Stomach (tissue), 9 donors: ENCODE measurements around the gene COTL1. TPM values are rescaled to one million over a fixed set of nuclear protein-coding genes. Genes with fewer than 3 reads are reported as not detected.
"Not testable (repeated sequence)": the region's sequence is repeated elsewhere in the genome, so short reads cannot be mapped to it uniquely, and the experiment has no call there.

Source experiments
- DNase-seq, 2 donors: peaks; one replicate each; pipeline versions ENCODE4 v3.0.0 to v3.0.0-alpha.2; 2013 to 2019
- H3K27ac ChIP-seq, 5 donors: fragments of 200-600 bp in 4 of 5; sonication (generic) in 4 of 5; one replicate each; pipeline ENCODE4 v1.5.1; 2013 to 2019; ENCODE audit warnings: mild to moderate bottlenecking in 1 of 5, moderate library complexity in 1 of 5
- H3K27me3 ChIP-seq, 3 donors: fragments of 200-600 bp; sonication (generic); one replicate each; pipeline ENCODE4 v1.5.1; 2017 to 2019; ENCODE audit warnings: mixed run types in 1 of 3
- H3K36me3 ChIP-seq, 4 donors: fragments of 200-600 bp; sonication (generic); 1 replicate in 3 of 4; 2 replicates in 1 of 4; pipeline ENCODE4 v1.5.1; 2016 to 2019
- H3K4me1 ChIP-seq, 4 donors: fragments of 200-600 bp; sonication (generic); one replicate each; pipeline ENCODE4 v1.5.1; 2016 to 2019
- H3K4me3 ChIP-seq, 4 donors: fragments of 200-600 bp; sonication (generic) in 3 of 4; one replicate each; pipeline ENCODE4 v1.5.1; 2016 to 2019; ENCODE audit warnings: mild to moderate bottlenecking in 1 of 4
- H3K9me3 ChIP-seq, 4 donors: fragments of 200-600 bp; sonication (generic); one replicate each; pipeline ENCODE4 v1.5.1; 2016 to 2019
- CTCF ChIP-seq, 7 experiments: fragments of 450-650 bp in 4 of 7; fragments of 200-600 bp in 3 of 7; sonication (generic) in 3 of 7; IDR thresholded peaks; one replicate each; pipeline ENCODE4 v1.5.1; 2016 to 2019; ENCODE audit warnings: antibody characterized with exemption in 7 of 7, control low read depth in 2 of 7, mild to moderate bottlenecking in 1 of 7
- EP300 ChIP-seq: sonication (generic); formaldehyde crosslinking; IDR thresholded peaks from one replicate; pipeline ENCODE4 v1.6.1; 2017; ENCODE audit warnings: antibody characterized with exemption
- POLR2A ChIP-seq, 4 donors: fragments of 450-650 bp; IDR thresholded peaks; one replicate each; pipeline ENCODE4 v1.6.1; 2016; ENCODE audit warnings: antibody characterized with exemption in 4 of 4, control low read depth in 2 of 4, mild to moderate bottlenecking in 1 of 4, moderate library complexity in 1 of 4
- POLR2AphosphoS5 ChIP-seq, 3 donors: sonication (generic); formaldehyde crosslinking; IDR thresholded peaks; one replicate each; pipeline ENCODE4 v1.6.1; 2016; ENCODE audit warnings: antibody characterized with exemption in 3 of 3
- WGBS, 5 donors: extraction: QIAGEN DNeasy Blood & Tissue Kit in 3 of 5; methylation state at CpG; one replicate each; pipeline versions ENCODE4 v1.1.5 to v1.1.7; 2013 to 2018; 5-methylcytosine and 5-hydroxymethylcytosine counted together
- intact Hi-C: fragments of 100-400 bp; cut with DNase I; formaldehyde crosslinking; loops from one replicate; pipeline ENCODE4 v1.15.1; 2023; ENCODE audit warnings: low total_unique reads
- polyA plus RNA-seq, 3 donors: library from polyadenylated mRNA; stranded (reverse); fragments of 200-250 nt; gene quantifications; one replicate each; pipeline ENCODE4 v1.2.3, GENCODE V29; 2013
- total RNA-seq, 5 donors: library from RNA; depleted of rRNA; stranded (reverse); fragments of >200 nt; gene quantifications; one replicate each; pipeline versions ENCODE4 v1.1.0 to v1.2.3, GENCODE V29; 2014 to 2016
- donor health status: healthy with polysubstance abuse.
- donor health status: Bipolar disorder and iron deficiency.
- donor health status: healthy.

Gene COTL1
- total and polyA plus RNA-seq, 8 donors = 40.3 to 187 (median 177) TPM

GRCh38 chr16:84529607-84530006 is 88.3 kb downstream of the COTL1 start:
- peaks cover 0 to 10% (median 0%) of the 10 kb centered on the region in 4 donors for H3K9me3 ChIP-seq
- no peaks in the 10 kb centered on the region for H3K36me3 ChIP-seq
- no peak overlapping the region for H3K27ac ChIP-seq
- H3K4me3 ChIP-seq = no peak overlapping the region
- peaks cover 28 to 47% (median 41%) of the 10 kb centered on the region in 4 donors for H3K4me1 ChIP-seq
- no peak for TF ChIP-seq POLR2AphosphoS5 (IDR thresholded peaks at IDR 0.05)
- TF ChIP-seq EP300 = no peak
- TF ChIP-seq POLR2A (IDR thresholded peaks at IDR 0.05) = no peak
- H3K27me3 ChIP-seq = no peaks in the 10 kb centered on the region
- 93 to 100% (median 98%) methylated on average over 3 of the region's 3 CpGs for WGBS, 5 donors
- intact Hi-C loops = no loop called here
- no peak for DNase-seq

GRCh38 chr16:84528322-84528721 is 89.6 kb downstream of the COTL1 start:
- DNase-seq = no peak
- TF ChIP-seq CTCF (IDR thresholded peaks at IDR 0.05) = no peak
- no peak for TF ChIP-seq POLR2A (IDR thresholded peaks at IDR 0.05)
- no peak for TF ChIP-seq EP300
- no peak for TF ChIP-seq POLR2AphosphoS5 (IDR thresholded peaks at IDR 0.05)
- Histone ChIP-seq H3K36me3 (no peaks in the 10 kb centered on the region), H3K4me1 (peaks cover 28 to 46% (median 41%) of the 10 kb centered on the region in 4 donors), H3K27me3 (no peaks in the 10 kb centered on the region), H3K27ac (peak overlapping the region in 2 of 5 donors; percentile 66 to 76), H3K9me3 (peaks cover 0 to 10% (median 0%) of the 10 kb centered on the region in 4 donors), H3K4me3 (no peak overlapping the region)
- intact Hi-C loops = no loop called here
- 89 to 93% (median 90%) methylated on average over 6 of the region's 6 CpGs for WGBS, 5 donors

- Histone ChIP-seq H3K27me3 (no peaks in the 10 kb centered on the region), H3K4me1 (peaks cover 26 to 39% (median 35%) of the 10 kb centered on the region in 4 donors), H3K4me3 (peak overlapping the region in 1 of 4 donors; percentile 14), H3K27ac (peak overlapping the region in 4 of 5 donors; percentile 66 to 76 (median 69)), H3K36me3 (no peaks in the 10 kb centered on the region), H3K9me3 (peaks cover 0 to 10% (median 0%) of the 10 kb centered on the region in 4 donors)
- TF ChIP-seq CTCF (IDR thresholded peaks at IDR 0.05) (no peak), POLR2AphosphoS5 (IDR thresholded peaks at IDR 0.05) (peak in 1 of 3 donors; percentile 20)
- no peak for DNase-seq
- intact Hi-C loops = no loop called here
- WGBS, 5 donors = 47 to 68% (median 63%) methylated on average over 11 of the region's 11 CpGs
These were observed 90.2 kb downstream of the COTL1 start for GRCh38 chr16:84527532-84528269.

- no peaks in the 10 kb centered on the region for H3K36me3 ChIP-seq
- peak overlapping the region; percentile 5 to 76 (median 66) for H3K27ac ChIP-seq
- peaks cover 0 to 10% (median 0%) of the 10 kb centered on the region in 4 donors for H3K9me3 ChIP-seq
- WGBS, 5 donors = 28 to 54% (median 31%) methylated on average over 22 to 29 of the region's 29 CpGs
- H3K27me3 ChIP-seq = no peaks in the 10 kb centered on the region
- peak in 1 of 2 donors; percentile 70 for DNase-seq
- intact Hi-C loops = no loop called here
- TF ChIP-seq EP300 = no peak
- no peak for TF ChIP-seq POLR2AphosphoS5 (IDR thresholded peaks at IDR 0.05)
- no peak for TF ChIP-seq POLR2A (IDR thresholded peaks at IDR 0.05)
- TF ChIP-seq CTCF (IDR thresholded peaks at IDR 0.05) = no peak
- H3K4me1 ChIP-seq = peaks cover 22 to 32% (median 28%) of the 10 kb centered on the region in 4 donors
- peak overlapping the region in 2 of 4 donors; percentile 14 to 26 for H3K4me3 ChIP-seq
These were observed 90.9 kb downstream of the COTL1 start for GRCh38 chr16:84526794-84527531.

- H3K36me3 ChIP-seq, DNase-seq, H3K4me3 ChIP-seq, H3K9me3 ChIP-seq, intact Hi-C loops, H3K27ac ChIP-seq, H3K27me3 ChIP-seq: not testable (repeated sequence)
- peaks cover 15 to 24% (median 20%) of the 10 kb centered on the region in 4 donors for H3K4me1 ChIP-seq
- WGBS, 5 donors = 62 to 84% (median 81%) methylated on average over 16 to 21 of the region's 21 CpGs
These were observed 92.8 kb downstream of the COTL1 start for GRCh38 chr16:84524941-84525581.
